IgD-negative memory B cell (primary cell): ENCODE data around the gene VPS9D1. TPM values are rescaled to one million over a fixed set of nuclear protein-coding genes. Genes with fewer than 3 reads are reported as not detected.

Experiments
- H3K27ac Mint-ChIP-seq, 3 donors: one replicate each; pipeline ENCODE4 v1.8.0; 2020 to 2022; ENCODE audit warnings: mild to moderate bottlenecking in 3 of 3, mixed read lengths in 3 of 3, moderate library complexity in 1 of 3
- H3K27me3 Mint-ChIP-seq: one replicate; pipeline ENCODE4 v1.8.0; 2021; ENCODE audit warnings: mixed read lengths
- H3K36me3 Mint-ChIP-seq: one replicate; pipeline ENCODE4 v1.8.0; 2020; ENCODE audit warnings: mild to moderate bottlenecking, mixed read lengths
- H3K4me1 Mint-ChIP-seq, 3 donors: one replicate each; pipeline ENCODE4 v1.8.0; 2020 to 2022; ENCODE audit warnings: mixed read lengths in 3 of 3, mild to moderate bottlenecking in 1 of 3
- H3K4me3 Mint-ChIP-seq, 4 donors: one replicate each; pipeline ENCODE4 v1.8.0; 2020 to 2022; ENCODE audit warnings: mild to moderate bottlenecking in 4 of 4, mixed read lengths in 4 of 4, moderate library complexity in 3 of 4
- H3K9me3 Mint-ChIP-seq, 3 donors: one replicate each; pipeline ENCODE4 v1.8.0; 2020 to 2021; ENCODE audit warnings: mixed read lengths in 3 of 3, mild to moderate bottlenecking in 1 of 3
- polyA plus RNA-seq: library from polyadenylated mRNA; unstranded; fragments of 300-500 nt; fragmentation: Illumina TruSeq; gene quantifications from one replicate; pipeline ENCODE4 v1.2.3, GENCODE V29; 2021

VPS9D1 gene
- polyA plus RNA-seq, 1 donor from 2014 or later = 1.6 TPM

DNA sequence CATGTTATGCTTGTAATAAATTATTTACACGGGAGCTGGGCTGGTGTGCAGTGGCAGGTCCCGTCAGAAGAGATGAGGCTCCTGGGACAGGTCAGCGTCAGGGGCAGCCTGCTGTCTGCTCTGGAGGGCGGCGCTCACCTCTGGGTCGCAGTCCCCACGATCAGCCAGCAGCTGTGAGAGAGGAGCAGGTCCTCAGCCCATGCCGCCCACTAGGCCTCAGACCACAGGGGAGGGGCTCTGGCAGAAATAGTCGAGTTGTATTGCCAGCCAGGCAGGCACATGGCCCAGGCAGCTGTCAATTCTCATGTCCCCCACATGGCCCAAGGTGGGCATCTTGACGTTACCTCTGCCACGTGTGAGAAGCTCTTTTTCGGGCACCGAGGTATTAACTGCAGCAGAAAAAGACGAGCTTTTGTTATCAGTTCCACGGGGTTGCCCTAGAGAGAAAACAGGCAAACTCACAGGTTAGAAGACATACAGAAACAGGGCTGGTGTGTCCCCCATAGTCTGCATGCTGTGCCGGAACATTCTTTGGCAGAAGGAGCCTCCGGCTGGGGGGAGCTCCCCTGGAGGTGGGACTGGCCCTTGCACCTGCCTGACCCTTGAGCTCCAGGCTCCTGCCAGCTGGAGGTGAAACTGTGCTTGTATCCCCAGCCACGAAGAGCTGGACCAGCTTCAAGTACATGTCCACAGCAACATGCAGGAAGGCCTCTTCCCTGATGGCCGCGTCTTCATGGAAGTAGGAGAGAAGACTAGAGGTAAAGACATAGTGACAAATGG lies 18.0 kb upstream of the VPS9D1 start:
- no peak overlapping the region for H3K4me3 Mint-ChIP-seq
- H3K9me3 Mint-ChIP-seq = no peaks in the 10 kb centered on the region
- no peaks in the 10 kb centered on the region for H3K36me3 Mint-ChIP-seq
- no peak overlapping the region for H3K27ac Mint-ChIP-seq
- peaks cover 0 to 17% (median 7%) of the 10 kb centered on the region in 3 donors for H3K4me1 Mint-ChIP-seq
- H3K27me3 Mint-ChIP-seq = no peaks in the 10 kb centered on the region

DNA sequence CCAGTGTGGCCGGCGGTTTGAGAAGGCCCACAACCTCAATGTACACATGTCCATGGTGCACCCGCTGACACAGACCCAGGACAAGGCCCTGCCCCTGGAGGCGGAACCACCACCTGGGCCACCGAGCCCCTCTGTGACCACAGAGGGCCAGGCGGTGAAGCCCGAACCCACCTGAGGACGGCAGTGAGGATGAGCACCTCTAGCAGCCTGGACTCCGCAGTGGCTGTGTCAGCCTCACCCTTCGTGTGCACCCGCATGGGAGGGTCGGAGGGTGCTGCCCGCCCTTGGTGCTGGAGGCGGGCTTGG lies 17.3 kb upstream of the VPS9D1 start:
- Mint-ChIP-seq H3K4me1 (peaks cover 0 to 17% (median 7%) of the 10 kb centered on the region in 3 donors), H3K27me3 (no peaks in the 10 kb centered on the region), H3K4me3 (no peak overlapping the region), H3K9me3 (no peaks in the 10 kb centered on the region), H3K27ac (no peak overlapping the region), H3K36me3 (no peaks in the 10 kb centered on the region)

DNA sequence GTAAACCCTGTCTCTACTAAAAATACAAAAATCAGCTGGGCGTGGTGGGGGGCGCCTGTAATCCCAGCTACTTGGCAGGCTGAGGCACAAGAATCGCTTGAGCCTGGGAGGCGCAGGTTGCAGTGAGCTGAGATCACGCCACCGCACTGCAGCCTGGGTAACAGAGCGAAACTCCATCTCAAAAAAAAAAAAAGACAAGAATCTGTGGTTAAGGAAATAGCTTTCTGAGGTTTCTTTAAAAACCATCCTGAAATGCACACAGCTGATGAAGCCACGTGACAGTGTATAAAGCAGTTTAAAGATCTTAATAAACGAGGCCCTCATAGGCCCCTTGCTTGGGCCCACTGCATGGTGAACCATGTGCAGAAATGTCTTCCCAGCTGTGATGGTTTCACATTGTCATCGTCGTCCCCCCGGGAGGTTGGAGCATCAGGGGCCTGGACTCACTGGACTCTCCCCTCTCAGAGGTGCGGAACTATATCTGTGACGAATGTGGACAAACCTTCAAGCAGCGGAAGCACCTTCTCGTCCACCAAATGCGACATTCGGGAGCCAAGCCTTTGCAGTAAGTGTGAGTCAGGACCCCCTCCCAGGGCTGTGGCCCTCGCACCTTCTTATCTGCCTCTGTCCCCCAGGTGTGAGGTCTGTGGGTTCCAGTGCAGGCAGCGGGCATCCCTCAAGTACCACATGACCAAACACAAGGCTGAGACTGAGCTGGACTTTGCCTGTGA lies 16.8 kb upstream of the VPS9D1 start:
- Mint-ChIP-seq H3K36me3 (no peaks in the 10 kb centered on the region), H3K27me3 (no peaks in the 10 kb centered on the region), H3K27ac (peak overlapping the region in 2 of 3 donors; percentile 39 to 71), H3K9me3 (no peaks in the 10 kb centered on the region), H3K4me1 (peaks cover 0 to 14% (median 7%) of the 10 kb centered on the region in 3 donors), H3K4me3 (peak overlapping the region in 1 of 4 donors; percentile 23)

DNA sequence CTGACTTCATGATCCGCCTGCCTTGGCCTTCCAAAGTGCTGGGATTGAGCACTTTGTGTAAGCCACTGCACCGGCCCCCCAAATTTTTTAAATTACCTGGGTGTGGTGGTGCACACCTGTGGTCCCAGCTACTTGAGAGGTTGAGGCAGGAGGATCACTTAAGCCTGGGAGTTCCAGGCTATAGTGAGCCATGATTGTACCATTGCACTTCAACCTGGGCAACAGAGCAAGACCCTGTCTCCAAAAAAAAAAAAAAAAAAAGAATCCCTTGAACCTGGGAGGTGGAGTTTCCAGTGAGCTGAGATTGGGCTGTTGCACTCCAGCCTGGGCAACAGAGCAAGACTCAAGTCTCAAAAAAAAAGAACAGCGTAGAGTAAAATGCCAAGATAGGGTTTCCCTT lies 15.9 kb upstream of the VPS9D1 start:
- Mint-ChIP-seq H3K4me3 (no peak overlapping the region), H3K4me1 (peaks cover 1 to 16% (median 11%) of the 10 kb centered on the region in 3 donors), H3K36me3 (no peaks in the 10 kb centered on the region)

DNA sequence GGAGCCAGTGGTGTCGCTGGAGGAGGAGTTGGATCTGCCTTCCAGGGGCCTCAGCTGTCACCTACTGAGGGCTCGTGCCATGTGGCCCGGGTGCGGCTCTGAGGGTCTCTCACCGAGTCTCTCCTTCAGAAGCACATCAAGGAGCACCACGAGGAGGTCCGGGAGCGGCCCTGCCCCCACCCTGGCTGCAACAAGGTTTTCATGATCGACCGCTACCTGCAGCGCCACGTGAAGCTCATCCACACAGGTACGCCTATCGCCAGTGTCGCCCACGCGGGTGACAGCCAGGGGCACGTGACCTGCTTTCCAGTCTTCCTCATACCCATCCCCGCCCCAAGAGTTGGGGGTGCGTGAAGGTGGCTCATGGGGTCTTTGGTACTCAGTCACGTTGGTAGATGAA lies 13.1 kb upstream of the VPS9D1 start:
- Mint-ChIP-seq H3K4me3 (no peak overlapping the region), H3K9me3 (no peaks in the 10 kb centered on the region), H3K27ac (peak overlapping the region in 1 of 3 donors; percentile 62), H3K27me3 (no peaks in the 10 kb centered on the region), H3K36me3 (no peaks in the 10 kb centered on the region), H3K4me1 (peaks cover 1 to 12% (median 8%) of the 10 kb centered on the region in 3 donors)

More for the DNA sequence above, 15.9 kb upstream of the VPS9D1 start:
- no peak overlapping the region for H3K27ac Mint-ChIP-seq
- H3K27me3 Mint-ChIP-seq = no peaks in the 10 kb centered on the region
- no peaks in the 10 kb centered on the region for H3K9me3 Mint-ChIP-seq

DNA sequence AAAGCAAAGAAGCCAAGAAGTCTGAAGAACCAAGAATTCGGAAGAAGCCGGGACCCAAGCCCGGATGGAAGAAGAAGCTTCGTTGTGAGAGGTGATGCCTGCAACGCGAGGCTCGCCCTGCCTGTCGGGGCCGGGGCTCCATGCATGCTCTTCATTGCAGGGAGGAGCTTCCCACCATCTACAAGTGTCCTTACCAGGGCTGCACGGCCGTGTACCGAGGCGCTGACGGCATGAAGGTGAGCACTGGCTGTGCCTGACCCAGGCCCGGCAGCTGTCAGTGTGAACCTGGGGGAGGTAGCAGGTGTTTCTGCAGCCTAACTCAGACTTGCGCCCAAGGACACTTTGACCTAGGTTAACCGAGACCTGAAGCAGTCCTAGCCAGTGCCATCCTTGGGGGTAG lies 12.6 kb upstream of the VPS9D1 start:
- Mint-ChIP-seq H3K27ac (no peak overlapping the region), H3K4me3 (no peak overlapping the region), H3K9me3 (no peaks in the 10 kb centered on the region), H3K27me3 (no peaks in the 10 kb centered on the region), H3K36me3 (no peaks in the 10 kb centered on the region), H3K4me1 (peaks cover 1 to 12% (median 10%) of the 10 kb centered on the region in 3 donors)

DNA sequence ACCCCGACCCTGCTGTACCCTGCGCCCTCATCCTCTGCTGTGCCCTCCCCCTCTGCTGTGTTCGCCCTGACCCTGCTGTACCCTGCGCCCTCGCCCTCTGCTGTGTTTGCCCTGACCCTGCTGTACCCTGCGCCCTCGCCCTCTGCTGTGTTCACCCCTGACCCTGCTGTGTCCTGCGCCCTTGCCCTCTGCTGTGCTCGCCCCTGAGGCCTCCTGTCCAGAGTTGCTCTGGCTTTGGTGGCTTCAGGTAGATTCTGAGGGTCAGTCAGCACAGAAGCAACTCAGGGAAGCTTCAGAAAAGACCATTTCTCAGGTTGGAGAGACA lies 12.2 kb upstream of the VPS9D1 start:
- Mint-ChIP-seq H3K27ac (no peak overlapping the region), H3K4me1 (peaks cover 1 to 12% (median 10%) of the 10 kb centered on the region in 3 donors)

DNA sequence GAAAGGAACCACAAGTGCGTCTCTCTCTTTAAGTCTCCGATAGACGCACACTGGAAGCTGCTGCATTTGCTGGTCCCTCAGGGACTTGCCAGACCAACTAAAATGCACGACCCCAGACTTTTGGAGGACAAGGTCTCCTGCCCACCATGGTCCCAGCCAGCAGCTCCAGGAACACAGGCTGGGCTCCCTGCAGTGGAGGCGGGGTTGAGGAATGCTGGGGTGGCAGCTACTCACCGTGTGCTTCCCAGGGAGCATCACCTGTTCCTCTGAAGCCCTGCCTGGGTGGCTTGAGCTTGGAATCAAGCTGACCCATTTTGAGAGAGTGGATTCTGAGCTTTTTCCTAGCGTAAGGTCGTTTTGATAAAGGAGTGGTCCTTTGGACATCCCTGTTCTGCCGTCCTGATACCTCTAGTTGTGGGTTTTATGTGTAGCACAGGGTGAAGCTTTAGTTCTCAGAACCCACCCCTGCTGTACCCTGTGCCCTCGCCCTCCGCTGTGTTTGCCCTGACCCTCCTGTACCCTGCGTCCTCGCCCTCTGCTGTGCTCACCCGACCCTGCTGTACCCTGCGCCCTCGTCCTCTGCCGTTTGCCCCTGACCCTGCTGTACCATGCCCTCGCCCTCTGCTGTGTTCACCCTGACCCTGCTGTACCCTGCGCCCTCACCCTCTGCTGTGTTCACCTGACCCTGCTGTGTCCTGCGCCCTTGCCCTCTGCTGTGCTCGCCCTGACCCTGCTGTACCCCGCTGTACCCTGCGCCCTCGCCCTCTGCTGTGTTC lies 11.6 kb upstream of the VPS9D1 start:
- Mint-ChIP-seq H3K9me3 (no peaks in the 10 kb centered on the region), H3K27me3 (no peaks in the 10 kb centered on the region), H3K4me1 (peaks cover 1 to 10% (median 9%) of the 10 kb centered on the region in 3 donors), H3K4me3 (no peak overlapping the region), H3K27ac (peak overlapping the region in 1 of 3 donors; percentile 67), H3K36me3 (no peaks in the 10 kb centered on the region)

More for the DNA sequence above, 12.2 kb upstream of the VPS9D1 start:
- Mint-ChIP-seq H3K9me3 (no peaks in the 10 kb centered on the region), H3K27me3 (no peaks in the 10 kb centered on the region), H3K4me3 (no peak overlapping the region), H3K36me3 (no peaks in the 10 kb centered on the region)

DNA sequence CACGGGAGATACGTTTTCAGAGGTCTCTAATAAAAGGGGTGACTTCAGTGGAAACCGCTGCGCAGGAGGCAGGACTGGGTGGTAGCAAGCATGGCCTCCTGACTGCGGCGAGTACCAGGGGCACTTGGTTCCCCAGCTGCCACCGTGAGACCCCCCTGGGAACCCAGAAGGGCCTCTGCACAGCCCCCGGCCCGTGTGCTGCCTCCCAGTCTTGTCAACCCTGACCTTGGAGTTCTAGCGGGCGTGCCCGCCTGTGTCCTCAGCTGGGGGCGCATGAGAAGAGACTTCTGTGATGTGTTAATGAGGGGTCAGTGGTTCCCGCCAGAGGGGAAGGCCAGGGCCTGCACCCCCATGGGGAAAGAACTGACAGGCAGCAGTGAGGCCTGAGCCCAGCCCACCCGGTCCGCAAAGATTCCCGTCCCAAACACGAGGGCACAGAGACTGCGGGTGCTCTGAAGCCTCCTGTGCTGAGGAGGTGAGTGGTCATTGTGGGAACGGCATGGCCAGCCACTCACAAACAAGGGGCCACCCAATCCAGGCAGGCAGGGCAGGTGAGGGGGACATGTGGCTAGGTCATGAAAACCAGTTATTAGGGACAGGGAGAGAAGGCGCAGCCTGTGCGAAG lies 10.0 kb upstream of the VPS9D1 start:
- peaks cover 4 to 10% (median 8%) of the 10 kb centered on the region in 3 donors for H3K4me1 Mint-ChIP-seq
- no peaks in the 10 kb centered on the region for H3K27me3 Mint-ChIP-seq
- no peaks in the 10 kb centered on the region for H3K36me3 Mint-ChIP-seq
- no peak overlapping the region for H3K27ac Mint-ChIP-seq
- H3K4me3 Mint-ChIP-seq = no peak overlapping the region
- no peaks in the 10 kb centered on the region for H3K9me3 Mint-ChIP-seq

DNA sequence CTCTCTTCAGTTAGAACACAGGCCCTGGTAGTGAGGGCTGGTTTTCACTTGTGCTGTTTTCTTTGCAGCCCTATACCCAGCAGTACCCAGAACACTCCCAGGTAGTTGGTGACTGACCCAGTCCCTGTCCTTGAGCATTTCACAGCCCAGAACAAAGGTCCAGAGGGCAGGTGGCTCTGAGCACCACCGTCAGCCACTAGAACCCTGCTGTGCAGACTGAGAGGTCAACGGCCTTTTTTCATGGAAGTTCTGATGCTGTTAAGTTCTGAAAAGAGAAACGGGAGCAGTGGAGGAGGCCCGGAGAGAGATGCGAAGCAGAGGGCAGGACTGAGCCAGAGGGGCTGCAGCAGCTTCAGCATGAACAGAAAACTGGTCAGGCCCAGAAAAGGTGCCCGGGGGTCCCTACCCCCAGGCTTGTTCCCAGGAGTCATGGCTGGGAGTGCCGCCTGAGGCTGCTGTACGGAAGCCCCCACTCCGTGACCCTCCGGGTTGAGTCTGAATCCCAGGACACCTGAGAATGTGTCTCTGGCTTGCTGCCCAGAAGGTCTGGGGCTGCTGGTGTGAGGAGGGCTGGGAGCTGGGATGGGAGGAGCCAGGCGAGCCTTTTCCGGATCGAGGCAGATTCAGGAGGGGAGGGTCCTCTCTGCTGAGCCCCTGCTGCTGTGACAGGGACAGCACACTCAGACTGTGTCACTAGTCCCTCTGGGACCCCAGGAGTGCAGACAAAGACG lies 9.3 kb upstream of the VPS9D1 start:
- Mint-ChIP-seq H3K27me3 (no peaks in the 10 kb centered on the region), H3K4me1 (peaks cover 4 to 10% (median 8%) of the 10 kb centered on the region in 3 donors), H3K9me3 (no peaks in the 10 kb centered on the region), H3K36me3 (no peaks in the 10 kb centered on the region), H3K27ac (peak overlapping the region in 1 of 3 donors; percentile 59), H3K4me3 (no peak overlapping the region)

DNA sequence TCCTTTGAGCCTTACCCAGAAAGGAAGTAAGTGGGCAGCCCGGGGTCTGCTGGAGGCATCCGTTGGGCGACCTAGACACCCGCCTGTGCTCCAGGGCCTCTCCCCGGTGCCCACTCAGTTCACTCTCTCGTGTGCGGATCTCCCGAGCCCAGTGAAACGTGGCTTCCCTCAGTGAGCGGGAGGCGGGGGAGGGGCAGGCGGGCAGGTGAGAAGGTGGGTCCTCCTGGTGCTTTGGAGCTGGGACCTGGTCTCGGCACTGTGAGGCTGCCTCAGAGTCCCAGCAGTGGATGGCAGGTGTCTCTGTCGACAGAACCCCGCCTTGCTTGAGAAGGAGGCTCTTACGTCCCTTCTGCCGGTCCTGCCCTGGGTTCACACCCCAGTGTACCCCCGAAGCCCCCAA lies 8.6 kb upstream of the VPS9D1 start:
- Mint-ChIP-seq H3K36me3 (no peaks in the 10 kb centered on the region), H3K9me3 (no peaks in the 10 kb centered on the region), H3K27ac (no peak overlapping the region)

DNA sequence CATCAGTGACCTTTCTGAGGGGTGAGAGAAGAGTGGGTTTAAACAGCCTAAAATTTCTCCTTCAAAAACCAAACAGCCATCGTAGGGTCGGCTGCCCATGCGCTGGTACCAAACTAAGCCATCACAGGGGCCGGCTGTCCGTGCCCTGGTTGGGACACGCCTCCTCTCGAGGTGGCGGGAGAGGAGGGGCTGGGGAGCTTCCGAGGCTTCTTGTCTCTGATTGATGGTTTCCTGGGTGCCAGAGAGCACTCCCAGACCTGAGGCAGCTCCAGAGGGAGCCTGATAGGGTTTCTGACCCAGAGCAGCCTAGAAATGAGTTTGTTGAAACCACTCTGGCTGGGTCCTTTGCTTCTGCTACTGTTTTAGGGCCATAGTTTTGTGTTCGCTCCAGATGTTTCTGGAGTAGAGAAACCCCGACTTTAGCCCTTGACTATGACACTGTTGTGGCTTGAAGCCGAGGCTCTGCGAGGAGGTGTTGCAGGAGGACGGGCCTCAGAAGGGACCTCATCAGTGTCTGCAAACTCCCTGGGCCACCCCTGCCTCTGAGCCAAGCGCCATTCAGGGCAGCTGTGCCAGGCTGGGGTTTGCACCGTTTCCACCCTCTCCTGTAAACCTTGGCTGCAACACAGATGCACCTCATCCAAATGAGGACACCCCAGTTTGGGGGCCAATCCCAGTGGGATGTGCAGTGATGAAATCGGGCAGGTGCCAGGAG lies 6.9 kb upstream of the VPS9D1 start:
- H3K4me1 Mint-ChIP-seq = peaks cover 15 to 19% (median 16%) of the 10 kb centered on the region in 3 donors
- no peaks in the 10 kb centered on the region for H3K9me3 Mint-ChIP-seq
- no peaks in the 10 kb centered on the region for H3K27me3 Mint-ChIP-seq
- H3K27ac Mint-ChIP-seq = peak overlapping the region in 1 of 3 donors; percentile 25
- peaks cover 4% of the 10 kb centered on the region for H3K36me3 Mint-ChIP-seq
- peak overlapping the region in 3 of 4 donors; percentile 3 to 84 (median 35) for H3K4me3 Mint-ChIP-seq

More for the DNA sequence above, 8.6 kb upstream of the VPS9D1 start:
- Mint-ChIP-seq H3K27me3 (no peaks in the 10 kb centered on the region), H3K4me1 (peaks cover 8 to 10% (median 9%) of the 10 kb centered on the region in 3 donors), H3K4me3 (no peak overlapping the region)

DNA sequence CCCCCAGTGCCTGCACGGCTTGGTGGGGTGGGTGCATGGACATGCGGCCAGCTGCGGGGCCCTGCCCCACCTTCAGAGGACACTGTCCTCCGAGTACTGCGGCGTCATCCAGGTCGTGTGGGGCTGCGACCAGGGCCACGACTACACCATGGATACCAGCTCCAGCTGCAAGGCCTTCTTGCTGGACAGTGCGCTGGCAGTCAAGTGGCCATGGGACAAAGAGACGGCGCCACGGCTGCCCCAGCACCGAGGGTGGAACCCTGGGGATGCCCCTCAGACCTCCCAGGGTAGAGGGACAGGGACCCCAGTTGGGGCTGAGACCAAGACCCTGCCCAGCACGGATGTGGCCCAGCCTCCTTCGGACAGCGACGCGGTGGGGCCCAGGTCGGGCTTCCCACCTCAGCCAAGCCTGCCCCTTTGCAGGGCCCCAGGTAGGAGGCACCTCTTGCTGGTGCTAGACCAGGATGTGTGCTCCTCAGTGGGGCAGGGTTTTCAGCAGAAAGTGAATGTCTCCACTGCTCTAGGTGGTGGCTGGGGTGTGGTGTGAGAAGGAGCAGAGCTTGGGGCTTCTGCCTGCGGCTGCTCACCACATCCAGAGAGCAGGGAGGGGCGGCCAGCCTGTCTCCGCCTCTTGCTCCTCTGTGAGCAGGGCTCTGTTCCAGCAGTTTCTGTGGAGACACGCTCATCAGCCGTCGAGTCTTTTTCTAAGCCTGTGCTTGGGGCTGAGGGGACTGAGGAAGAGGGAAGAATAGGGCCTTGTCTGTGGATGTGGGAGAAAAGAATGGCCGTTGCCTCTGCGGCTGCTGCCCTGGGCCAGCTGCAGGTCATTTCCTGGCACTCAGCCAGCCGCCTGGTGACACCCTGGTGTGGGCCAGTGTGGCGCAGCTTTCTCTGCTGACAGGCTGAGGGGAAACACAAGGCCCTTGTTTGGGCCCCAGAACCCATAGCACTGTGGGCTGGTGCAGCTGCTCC lies 2.9 kb upstream of the VPS9D1 start:
- peaks cover 15 to 22% (median 20%) of the 10 kb centered on the region in 3 donors for H3K4me1 Mint-ChIP-seq
- peak overlapping the region; percentile 95 to 99 (median 96) for H3K27ac Mint-ChIP-seq
- H3K4me3 Mint-ChIP-seq = peak overlapping the region; percentile 92 to 98 (median 94)
- peaks cover 4% of the 10 kb centered on the region for H3K36me3 Mint-ChIP-seq
- no peaks in the 10 kb centered on the region for H3K9me3 Mint-ChIP-seq
- H3K27me3 Mint-ChIP-seq = no peaks in the 10 kb centered on the region
